Measurements from ENCODE around the gene ERCC6L2.

ERCC6L2 gene

GRCh38 chr9:95930277-95930676 lies 54.8 kb downstream of the ERCC6L2 start:
- DNase-seq = no peak

- no peak for DNase-seq
These were observed 60.5 kb downstream of the ERCC6L2 start for GRCh38 chr9:95935861-95936578.

GRCh38 chr9:95936579-95937075 lies 61.1 kb downstream of the ERCC6L2 start:
- DNase-seq = no peak

GRCh38 chr9:95937131-95937530 lies 61.6 kb downstream of the ERCC6L2 start:
- no peak for DNase-seq

- DNase-seq = no peak
These were observed 63.2 kb downstream of the ERCC6L2 start for GRCh38 chr9:95938724-95939123.

- DNase-seq = no peak
These were observed 64.0 kb downstream of the ERCC6L2 start for GRCh38 chr9:95939472-95939871.

- DNase-seq = no peak
These were observed 64.8 kb downstream of the ERCC6L2 start for GRCh38 chr9:95940265-95940664.

- no peak for DNase-seq
These were observed 66.5 kb downstream of the ERCC6L2 start for GRCh38 chr9:95942016-95942415.

GRCh38 chr9:95947118-95947517 lies 71.6 kb downstream of the ERCC6L2 start:
- no peak for DNase-seq

- no peak for DNase-seq
These were observed 77.0 kb downstream of the ERCC6L2 start for GRCh38 chr9:95952471-95952870.

GRCh38 chr9:95953986-95954385 lies 78.5 kb downstream of the ERCC6L2 start:
- no peak for DNase-seq

- no peak for DNase-seq
These were observed 79.4 kb downstream of the ERCC6L2 start for GRCh38 chr9:95954940-95955339.

GRCh38 chr9:95962936-95963335 lies 87.4 kb downstream of the ERCC6L2 start:
- no peak for DNase-seq

- DNase-seq = no peak
These were observed 88.2 kb downstream of the ERCC6L2 start for GRCh38 chr9:95963659-95964058.

- no peak for DNase-seq
These were observed 90.8 kb downstream of the ERCC6L2 start for GRCh38 chr9:95966306-95966705.

- no peak for DNase-seq
These were observed 94.8 kb downstream of the ERCC6L2 start for GRCh38 chr9:95970317-95970716.

GRCh38 chr9:95971815-95972214 lies 96.3 kb downstream of the ERCC6L2 start:
- DNase-seq = no peak

GRCh38 chr9:95974389-95974788 lies 98.9 kb downstream of the ERCC6L2 start:
- DNase-seq = no peak

- DNase-seq = no peak
These were observed 101.9 kb downstream of the ERCC6L2 start for GRCh38 chr9:95977371-95977770.

GRCh38 chr9:95978106-95978505 lies 102.6 kb downstream of the ERCC6L2 start:
- no peak for DNase-seq

GRCh38 chr9:95979446-95979845 lies 104.0 kb downstream of the ERCC6L2 start:
- no peak for DNase-seq

GRCh38 chr9:95980262-95981125 lies 105.0 kb downstream of the ERCC6L2 start:
- no peak for DNase-seq

- DNase-seq = no peak
These were observed 106.4 kb downstream of the ERCC6L2 start for GRCh38 chr9:95981761-95982390.
